IMR-90 (cell line): ENCODE data around the gene BPIFB1. TPM values are rescaled to one million over a fixed set of nuclear protein-coding genes. Genes with fewer than 3 reads are reported as not detected.

Experiments
- ATAC-seq: fragments of 200-7000 bp; cut with Tn5 transposase; 2 replicates; pipeline ENCODE4 v1.9.1; 2020; ENCODE audit warnings: low read depth, mild to moderate bottlenecking, moderate library complexity
- BruUV-seq: library from RNA; stranded (reverse); fragments of 400-500 nt; replicated peaks from 2 replicates; lab custom pipeline; 2021; lab: Mats Ljungman, UMichigan
- CTCF ChIA-PET: fragments of 300-600 bp; formaldehyde crosslinking; extraction: SDS; loops from one replicate; lab custom pipeline; 2021; ENCODE audit warnings: antibody characterized with exemption; lab: Yijun Ruan, JAX
- POLR2A ChIA-PET: fragments of 300-600 bp; sonication (Branson Sonifier 250); formaldehyde crosslinking; loops from one replicate; lab custom pipeline; 2022; ENCODE audit warnings: antibody characterized with exemption; ENCODE audit not compliant: unreplicated experiment; lab: Charles Lee
- DNase-seq: peaks from one replicate; pipeline ENCODE4 v3.0.0; 2013
- H2AFZ ChIP-seq: replicated peaks from 2 replicates; pipeline ENCODE3; 2013; ENCODE audit warnings: low read length, mild to moderate bottlenecking; ENCODE audit not compliant: poor library complexity
- H2AK5ac ChIP-seq: 2 replicates; pipeline ENCODE4 v1.6.1; 2013; ENCODE audit warnings: low read depth, low read length, inconsistent platforms
- H2AK9ac ChIP-seq: replicated peaks from 2 replicates; pipeline ENCODE3; 2013; ENCODE audit warnings: mild to moderate bottlenecking, low read depth, low read length, moderate library complexity; ENCODE audit not compliant: poor library complexity
- H2BK120ac ChIP-seq: 2 replicates; pipeline ENCODE4 v1.6.1; 2013; ENCODE audit warnings: low read depth, low read length, inconsistent platforms
- H2BK15ac ChIP-seq: 3 replicates; pipeline ENCODE4 v1.6.1; 2013; ENCODE audit warnings: low read depth, low read length, inconsistent platforms
- H2BK20ac ChIP-seq: 2 replicates; pipeline ENCODE4 v1.6.1; 2013; ENCODE audit warnings: low read depth, mild to moderate bottlenecking, inconsistent platforms, low read length, moderate library complexity
- H2BK5ac ChIP-seq: 2 replicates; pipeline ENCODE4 v1.6.1; 2013; ENCODE audit warnings: mild to moderate bottlenecking, low read depth, low read length, inconsistent platforms; ENCODE audit not compliant: poor library complexity, severe bottlenecking
- H3K14ac ChIP-seq: replicated peaks from 2 replicates; pipeline ENCODE4 v1.6.1; 2013; ENCODE audit warnings: low read depth, low read length, inconsistent platforms
- H3K18ac ChIP-seq: 2 replicates; pipeline ENCODE4 v1.6.1; 2013; ENCODE audit warnings: low read depth, low read length, control low read depth
- H3K23ac ChIP-seq: 2 replicates; pipeline ENCODE4 v1.6.1; 2013; ENCODE audit warnings: low read depth, low read length, inconsistent platforms
- H3K27ac ChIP-seq: 2 replicates; pipeline ENCODE4 v1.5.1; 2013; ENCODE audit warnings: mild to moderate bottlenecking, control low read depth, low read length; ENCODE audit not compliant: insufficient read depth
- H3K27me3 ChIP-seq: 2 replicates; pipeline ENCODE4 v1.6.1; 2013; ENCODE audit warnings: low read length; ENCODE audit not compliant: control insufficient read depth, insufficient read depth
- H3K36me3 ChIP-seq: 2 replicates; pipeline ENCODE4 v1.6.1; 2013; ENCODE audit warnings: low read length, mixed read lengths; ENCODE audit not compliant: control insufficient read depth, insufficient read depth
- H3K4ac ChIP-seq: 2 replicates; pipeline ENCODE4 v1.6.1; 2013; ENCODE audit warnings: low read depth, low read length, inconsistent platforms
- H3K4me1 ChIP-seq: 2 replicates; pipeline ENCODE4 v1.6.1; 2013; ENCODE audit warnings: low read length, mixed read lengths; ENCODE audit not compliant: control insufficient read depth, insufficient read depth
- H3K4me2 ChIP-seq: 2 replicates; pipeline ENCODE4 v1.6.1; 2013; ENCODE audit warnings: low read depth, mild to moderate bottlenecking, control low read depth, low read length, moderate library complexity
- H3K4me3 ChIP-seq: 2 replicates; pipeline ENCODE4 v1.5.1; 2013; ENCODE audit warnings: low read depth, mild to moderate bottlenecking, control low read depth, low read length, moderate library complexity; ENCODE audit not compliant: insufficient read depth
- H3K56ac ChIP-seq: 2 replicates; pipeline ENCODE4 v1.6.1; 2013; ENCODE audit warnings: low read length, inconsistent platforms; ENCODE audit not compliant: insufficient read depth; ENCODE audit errors: extremely low read depth
- H3K79me1 ChIP-seq, 2 experiments: 2 replicates each; pipeline ENCODE4 v1.6.1; 2013; ENCODE audit warnings: low read length in 2 of 2, inconsistent platforms in 1 of 2, low read depth in 1 of 2
- H3K9ac ChIP-seq: 2 replicates; pipeline ENCODE4 v1.6.1; 2013; ENCODE audit warnings: low read depth, low read length, control low read depth
- H3K9me1 ChIP-seq: 2 replicates; pipeline ENCODE4 v1.6.1; 2013; ENCODE audit warnings: low read length, inconsistent platforms; ENCODE audit not compliant: insufficient read depth
- H3K9me3 ChIP-seq: 2 replicates; pipeline ENCODE4 v1.6.1; 2013; ENCODE audit warnings: low read length; ENCODE audit not compliant: control insufficient read depth, insufficient read depth
- H4K20me1 ChIP-seq: 2 replicates; pipeline ENCODE4 v1.6.1; 2013; ENCODE audit warnings: low read length, inconsistent platforms; ENCODE audit not compliant: insufficient read depth
- H4K5ac ChIP-seq: 2 replicates; pipeline ENCODE4 v1.6.1; 2013; ENCODE audit warnings: mild to moderate bottlenecking, low read depth, low read length, control low read depth
- H4K8ac ChIP-seq, 2 experiments: 2 replicates each; pipeline ENCODE4 v1.6.1; 2013; ENCODE audit warnings: low read depth in 2 of 2, low read length in 2 of 2, control low read depth in 1 of 2, inconsistent platforms in 1 of 2
- H4K91ac ChIP-seq: 2 replicates; pipeline ENCODE4 v1.6.1; 2013; ENCODE audit warnings: low read depth, low read length, inconsistent platforms; ENCODE audit not compliant: insufficient read depth
- BHLHE40 ChIP-seq: fragments of 150-350 bp; IDR thresholded peaks from 2 replicates; pipeline ENCODE4 v1.6.1; 2016; ENCODE audit warnings: mild to moderate bottlenecking, low read depth, low read length
- CTCF ChIP-seq: conservative IDR thresholded peaks from 2 replicates; pipeline ENCODE4 v1.5.1; 2012; ENCODE audit warnings: mild to moderate bottlenecking, low read depth, low read length, improper control_type of control experiment
- MAZ ChIP-seq: IDR thresholded peaks from 2 replicates; pipeline ENCODE4 v1.6.1; 2012; ENCODE audit warnings: low read depth, mild to moderate bottlenecking, low read length, improper control_type of control experiment, moderate library complexity, borderline replicate concordance
- SMC3 ChIP-seq: fragments of 150-350 bp; IDR thresholded peaks from 2 replicates; pipeline ENCODE4 v1.6.1; 2016; ENCODE audit warnings: low read depth, mild to moderate bottlenecking, antibody characterized with exemption, low read length, moderate library complexity
- WGBS, 2 experiments: methylation state at CpG; one replicate each; pipeline versions ENCODE4 v1.1.5 to v1.1.7; 2013; ENCODE audit warnings: missing lambda C conversion rate in 2 of 2; ENCODE audit not compliant: insufficient read length in 1 of 2; ENCODE audit errors: extremely low coverage in 2 of 2; 5-methylcytosine and 5-hydroxymethylcytosine counted together
- dilution Hi-C: fragments of 300-500 bp; cut with HindIII; formaldehyde crosslinking; loops from one replicate; pipeline ENCODE4 v1.14.3; 2018; ENCODE audit warnings: low sequenced_read_pairs; ENCODE audit not compliant: unreplicated experiment
- in situ Hi-C: fragments of 300-500 bp; cut with MboI; formaldehyde crosslinking; loops from 3 replicates; pipeline ENCODE4 v1.14.3; 2019; ENCODE audit warnings: low sequenced_read_pairs, inconsistent platforms, mixed read lengths
- intact Hi-C: fragments of 100-400 bp; cut with micrococcal nuclease; formaldehyde crosslinking; loops from 2 replicates; pipeline ENCODE4 v1.10.0; 2022
- polyA plus RNA-seq, 3 experiments: library from polyadenylated mRNA; depleted of rRNA; stranded (reverse); fragments of >200 nt; gene quantifications; 2 replicates each; pipeline ENCODE4 v1.2.3, GENCODE V29; 2012; ENCODE audit warnings: low replicate concordance in 1 of 3
- total RNA-seq: library from RNA; depleted of rRNA; stranded (reverse); fragments of >200 nt; gene quantifications from 2 replicates; pipeline ENCODE4 v1.2.3, GENCODE V29; 2012

The BPIFB1 gene
- total and polyA plus RNA-seq, 2 of the 4 experiments (the other 2 are of a cell fraction) = not detected

GRCh38 chr20:33306228-33306627, 23.2 kb downstream of the BPIFB1 start:
- H4K91ac ChIP-seq = no peak overlapping the region
- H2AK9ac ChIP-seq = no peak overlapping the region
- H3K4me3 ChIP-seq = no peak overlapping the region
- no peak overlapping the region for H3K27ac ChIP-seq
- no peak overlapping the region for H2BK120ac ChIP-seq
- H3K9me3 ChIP-seq = 0 out of 2 replicates have a peak, but pooled peaks cover 6% of the 10 kb centered on the region
- H4K8ac ChIP-seq = no peak overlapping the region
- no peak overlapping the region for H3K4ac ChIP-seq
- intact Hi-C loops = no loop called here
- ATAC-seq (no peak), DNase-seq (no peak)
- dilution Hi-C loops = no loop called here
- no peak overlapping the region for H3K4me2 ChIP-seq
- no peak overlapping the region for H2AFZ ChIP-seq
- H3K4me1 ChIP-seq = no peaks in the 10 kb centered on the region
- BruUV-seq = no TSS peak
- CTCF ChIA-PET = no interaction called here
- H3K9ac ChIP-seq = no peak overlapping the region
- in situ Hi-C loops = loop anchor here (10.0 kb wide), 1 partner anchor 391 kb away; no protein-coding TSS in a partner anchor
- WGBS, 2 experiments = no CpG with 5 or more reads among the region's 3 CpGs
- no peak overlapping the region; the same call in 1 of the 2 replicates for H3K23ac ChIP-seq
- no peak overlapping the region for H2BK20ac ChIP-seq
- no peak overlapping the region for H3K14ac ChIP-seq
- TF ChIP-seq CTCF (no peak), MAZ (no peak), BHLHE40 (no peak), SMC3 (no peak)
- H4K5ac ChIP-seq = no peak overlapping the region
- peaks cover 26% of the 10 kb centered on the region for H3K27me3 ChIP-seq
- POLR2A ChIA-PET = no interaction called here
- no peaks in the 10 kb centered on the region for H3K79me1 ChIP-seq
- no peaks in the 10 kb centered on the region for H3K9me1 ChIP-seq
- H4K20me1 ChIP-seq = no peaks in the 10 kb centered on the region
- no peak overlapping the region for H3K18ac ChIP-seq
- H2AK5ac ChIP-seq = no peak overlapping the region
- H3K36me3 ChIP-seq = no peaks in the 10 kb centered on the region
- no peak overlapping the region for H3K56ac ChIP-seq
- H2BK15ac ChIP-seq = no peak overlapping the region
- H2BK5ac ChIP-seq = no peak overlapping the region
